ENCODE results near the gene RAD51B.

DNA sequence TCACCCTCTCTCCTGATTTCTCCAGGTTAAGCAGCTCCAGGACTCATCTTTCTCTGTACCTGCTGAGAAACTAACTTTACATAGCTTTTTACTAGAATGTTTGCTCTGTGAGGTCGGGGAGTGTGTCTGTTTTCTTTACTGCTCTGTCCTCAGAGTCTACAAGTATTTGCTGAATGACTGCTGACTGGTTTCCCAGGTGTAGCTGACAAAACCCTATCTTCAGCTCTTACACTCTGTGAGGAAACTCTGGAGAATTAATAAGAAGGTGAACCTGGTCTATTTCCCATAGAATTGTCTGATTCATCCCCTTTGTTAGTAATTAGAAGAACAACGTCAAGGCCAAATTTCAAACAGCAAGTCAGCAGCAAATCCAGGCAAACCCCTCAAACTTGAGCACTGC, 746.5 kb downstream of the RAD51B start:
- TF ChIP-seq POLR2A (IDR thresholded peaks at IDR 0.05): no peak
- TF ChIP-seq, protein P1, sequence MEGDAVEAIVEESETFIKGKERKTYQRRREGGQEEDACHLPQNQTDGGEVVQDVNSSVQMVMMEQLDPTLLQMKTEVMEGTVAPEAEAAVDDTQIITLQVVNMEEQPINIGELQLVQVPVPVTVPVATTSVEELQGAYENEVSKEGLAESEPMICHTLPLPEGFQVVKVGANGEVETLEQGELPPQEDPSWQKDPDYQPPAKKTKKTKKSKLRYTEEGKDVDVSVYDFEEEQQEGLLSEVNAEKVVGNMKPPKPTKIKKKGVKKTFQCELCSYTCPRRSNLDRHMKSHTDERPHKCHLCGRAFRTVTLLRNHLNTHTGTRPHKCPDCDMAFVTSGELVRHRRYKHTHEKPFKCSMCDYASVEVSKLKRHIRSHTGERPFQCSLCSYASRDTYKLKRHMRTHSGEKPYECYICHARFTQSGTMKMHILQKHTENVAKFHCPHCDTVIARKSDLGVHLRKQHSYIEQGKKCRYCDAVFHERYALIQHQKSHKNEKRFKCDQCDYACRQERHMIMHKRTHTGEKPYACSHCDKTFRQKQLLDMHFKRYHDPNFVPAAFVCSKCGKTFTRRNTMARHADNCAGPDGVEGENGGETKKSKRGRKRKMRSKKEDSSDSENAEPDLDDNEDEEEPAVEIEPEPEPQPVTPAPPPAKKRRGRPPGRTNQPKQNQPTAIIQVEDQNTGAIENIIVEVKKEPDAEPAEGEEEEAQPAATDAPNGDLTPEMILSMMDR (IDR thresholded peaks at IDR 0.05): no peak
